ENCODE results near the gene NAV2. TPM values are rescaled to one million over a fixed set of nuclear protein-coding genes. Genes with fewer than 3 reads are reported as not detected.

NAV2 gene
- polyA plus RNA-seq, 3 donors = not detected

DNA sequence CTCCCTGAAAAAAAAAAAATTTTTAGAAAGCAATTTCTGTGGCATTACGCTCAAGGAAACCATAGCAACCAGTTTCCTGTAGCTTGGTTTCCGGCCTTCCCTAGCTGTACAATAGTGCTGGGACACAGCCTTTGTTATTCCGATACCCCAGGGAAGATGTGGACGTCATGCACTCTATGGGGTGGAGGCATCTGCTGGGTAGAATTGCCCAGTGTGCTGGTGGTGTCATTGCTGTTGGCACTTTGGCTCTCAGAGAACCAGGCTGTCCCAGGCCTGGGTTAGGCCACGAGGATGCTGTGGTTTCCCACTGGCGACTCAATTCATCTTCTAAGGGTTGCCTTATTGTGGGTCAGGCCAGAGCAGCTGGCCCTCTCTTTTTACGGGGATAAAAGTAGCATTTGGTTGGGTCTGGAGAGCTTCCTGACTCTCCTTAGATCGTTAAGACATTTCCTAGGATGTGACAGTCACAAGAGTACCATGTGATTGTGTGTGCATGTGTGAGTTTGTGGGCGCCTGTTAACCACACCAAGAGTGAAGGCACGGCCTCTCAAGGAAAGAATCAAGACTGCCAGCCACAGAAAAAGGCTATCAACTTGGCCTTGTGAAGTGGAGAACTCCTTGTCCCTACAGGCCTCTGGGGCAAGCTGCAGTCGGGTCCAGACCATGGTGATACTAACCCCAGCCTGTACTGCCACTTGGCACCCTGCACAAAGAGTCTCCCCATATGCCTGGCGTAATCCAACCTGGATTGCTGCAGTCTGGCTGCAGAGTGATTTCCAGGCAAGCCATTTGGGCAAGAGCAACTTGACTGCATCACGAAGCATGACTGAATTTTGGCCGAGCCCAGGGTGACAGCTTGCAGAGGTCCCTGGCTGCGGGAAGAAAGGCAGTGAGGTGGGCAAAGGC is 35.9 kb upstream of the NAV2 start:
- H3K27me3 Mint-ChIP-seq (ENCODE audit: low read depth in 3 of 3) = peaks cover 4 to 5% (median 4%) of the 10 kb centered on the region in 3 donors
- Histone ChIP-seq H4K20me1 (ENCODE audit: insufficient read depth, low read length) (no peaks in the 10 kb centered on the region), H3K4me1 (ENCODE audit: control insufficient read depth in 1 of 2, insufficient read depth in 2 of 2, low read length in 2 of 2) (no peaks in the 10 kb centered on the region), H3K27ac (ENCODE audit: low read depth in 1 of 2, low read length in 2 of 2) (no peak overlapping the region), H3K79me2 (ENCODE audit: insufficient read depth, low read length) (no peaks in the 10 kb centered on the region), H3K9me3 (replicated peaks in 1 of 2; ENCODE audit: control insufficient read depth in 1 of 2, insufficient read depth in 1 of 2, low read length in 2 of 2) (no peaks in the 10 kb centered on the region), H3K9ac (ENCODE audit: insufficient read depth, low read length, poor library complexity, severe bottlenecking) (no peak overlapping the region), H3K4me2 (replicated peaks; ENCODE audit: extremely low read depth, low read length, poor library complexity, severe bottlenecking) (no peak overlapping the region), H3K36me3 (replicated peaks in 1 of 2; ENCODE audit: control insufficient read depth in 1 of 2, insufficient read depth in 2 of 2, low read length in 2 of 2) (no peaks in the 10 kb centered on the region), H3K4me3 (replicated peaks in 1 of 3; ENCODE audit: low read depth in 2 of 3, low read length in 3 of 3) (no peak overlapping the region), H2AFZ (ENCODE audit: insufficient read depth, low read depth, low read length, poor library complexity, severe bottlenecking) (no peak overlapping the region), H3K27me3 (ENCODE audit: control insufficient read depth in 2 of 2, insufficient read depth in 2 of 2, low read length in 2 of 2) (no peaks in the 10 kb centered on the region)
- TF ChIP-seq, protein P1, sequence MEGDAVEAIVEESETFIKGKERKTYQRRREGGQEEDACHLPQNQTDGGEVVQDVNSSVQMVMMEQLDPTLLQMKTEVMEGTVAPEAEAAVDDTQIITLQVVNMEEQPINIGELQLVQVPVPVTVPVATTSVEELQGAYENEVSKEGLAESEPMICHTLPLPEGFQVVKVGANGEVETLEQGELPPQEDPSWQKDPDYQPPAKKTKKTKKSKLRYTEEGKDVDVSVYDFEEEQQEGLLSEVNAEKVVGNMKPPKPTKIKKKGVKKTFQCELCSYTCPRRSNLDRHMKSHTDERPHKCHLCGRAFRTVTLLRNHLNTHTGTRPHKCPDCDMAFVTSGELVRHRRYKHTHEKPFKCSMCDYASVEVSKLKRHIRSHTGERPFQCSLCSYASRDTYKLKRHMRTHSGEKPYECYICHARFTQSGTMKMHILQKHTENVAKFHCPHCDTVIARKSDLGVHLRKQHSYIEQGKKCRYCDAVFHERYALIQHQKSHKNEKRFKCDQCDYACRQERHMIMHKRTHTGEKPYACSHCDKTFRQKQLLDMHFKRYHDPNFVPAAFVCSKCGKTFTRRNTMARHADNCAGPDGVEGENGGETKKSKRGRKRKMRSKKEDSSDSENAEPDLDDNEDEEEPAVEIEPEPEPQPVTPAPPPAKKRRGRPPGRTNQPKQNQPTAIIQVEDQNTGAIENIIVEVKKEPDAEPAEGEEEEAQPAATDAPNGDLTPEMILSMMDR (IDR thresholded peaks at IDR 0.05) = no peak
- 70% methylated on average over 11 of the region's 15 CpGs for WGBS (ENCODE audit: insufficient coverage)
- no peak overlapping the region for H3K27ac Mint-ChIP-seq
- H3K9me3 Mint-ChIP-seq = no peaks in the 10 kb centered on the region
- H3K36me3 Mint-ChIP-seq = no peaks in the 10 kb centered on the region
- peaks cover 15% of the 10 kb centered on the region for H3K4me1 Mint-ChIP-seq
- intact Hi-C loops (cut with micrococcal nuclease) = no loop called here
- no peak overlapping the region for H3K4me3 Mint-ChIP-seq
- no peak for DNase-seq

DNA sequence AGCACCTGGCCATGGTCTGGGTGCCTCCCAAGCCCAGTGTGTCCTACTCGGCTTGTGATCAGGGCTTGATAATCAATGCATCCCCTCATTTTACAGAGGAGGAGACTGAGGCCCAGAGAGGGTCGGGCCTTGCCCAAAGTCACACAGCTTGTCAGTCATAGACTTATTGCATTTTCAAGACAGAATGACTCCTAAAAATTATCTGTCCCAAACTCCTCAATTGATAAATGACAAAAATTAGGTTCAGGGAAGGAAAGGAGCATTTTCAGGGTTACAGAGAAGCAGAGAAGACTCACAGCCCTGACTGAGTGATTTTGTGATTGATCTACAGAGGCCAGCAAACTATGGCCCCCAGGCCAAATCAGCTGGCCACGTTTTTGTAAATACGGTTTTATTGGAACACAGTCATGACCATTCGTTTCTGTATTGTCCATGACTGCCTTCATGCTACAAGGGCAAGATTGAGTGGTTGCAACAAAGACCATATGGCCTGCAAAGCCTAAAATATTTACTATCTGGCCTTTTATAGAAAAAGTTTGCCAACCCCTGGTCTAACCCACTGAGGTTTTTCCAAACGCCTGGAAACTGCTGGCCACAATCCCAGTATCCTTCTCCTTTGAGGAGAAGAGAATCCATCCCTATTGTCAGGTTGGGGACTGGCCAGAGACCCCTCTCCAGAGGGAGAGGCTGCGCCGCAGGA is 35.1 kb upstream of the NAV2 start:
- Histone ChIP-seq H3K4me3 (replicated peaks in 1 of 3; ENCODE audit: low read depth in 2 of 3, low read length in 3 of 3) (no peak overlapping the region), H4K20me1 (ENCODE audit: insufficient read depth, low read length) (no peaks in the 10 kb centered on the region), H3K4me1 (ENCODE audit: control insufficient read depth in 1 of 2, insufficient read depth in 2 of 2, low read length in 2 of 2) (no peaks in the 10 kb centered on the region), H2AFZ (ENCODE audit: insufficient read depth, low read depth, low read length, poor library complexity, severe bottlenecking) (no peak overlapping the region), H3K9ac (ENCODE audit: insufficient read depth, low read length, poor library complexity, severe bottlenecking) (no peak overlapping the region), H3K79me2 (ENCODE audit: insufficient read depth, low read length) (no peaks in the 10 kb centered on the region), H3K9me3 (replicated peaks in 1 of 2; ENCODE audit: control insufficient read depth in 1 of 2, insufficient read depth in 1 of 2, low read length in 2 of 2) (no peaks in the 10 kb centered on the region), H3K27ac (ENCODE audit: low read depth in 1 of 2, low read length in 2 of 2) (no peak overlapping the region), H3K27me3 (ENCODE audit: control insufficient read depth in 2 of 2, insufficient read depth in 2 of 2, low read length in 2 of 2) (no peaks in the 10 kb centered on the region), H3K4me2 (replicated peaks; ENCODE audit: extremely low read depth, low read length, poor library complexity, severe bottlenecking) (no peak overlapping the region), H3K36me3 (replicated peaks in 1 of 2; ENCODE audit: control insufficient read depth in 1 of 2, insufficient read depth in 2 of 2, low read length in 2 of 2) (no peaks in the 10 kb centered on the region)
- TF ChIP-seq, protein P1 (IDR thresholded peaks at IDR 0.05) = no peak
- Mint-ChIP-seq H3K4me3 (no peak overlapping the region), H3K4me1 (peaks cover 13% of the 10 kb centered on the region), H3K36me3 (no peaks in the 10 kb centered on the region), H3K27ac (peak overlapping the region in 1 of 7 donors; percentile 67), H3K9me3 (no peaks in the 10 kb centered on the region), H3K27me3 (ENCODE audit: low read depth in 3 of 3) (peaks cover 3 to 5% (median 4%) of the 10 kb centered on the region in 3 donors)
- 85% methylated on average over 4 of the region's 8 CpGs for WGBS (ENCODE audit: insufficient coverage)
- DNase-seq = no peak
- intact Hi-C loops (cut with micrococcal nuclease) = no loop called here

Data from CD14-positive monocyte (primary cell).